ENCODE data around the gene PRKCG.
"Not testable (repeated sequence)": the region's sequence is repeated elsewhere in the genome, so short reads cannot be mapped to it uniquely, and the experiment has no call there.

Gene PRKCG

DNA sequence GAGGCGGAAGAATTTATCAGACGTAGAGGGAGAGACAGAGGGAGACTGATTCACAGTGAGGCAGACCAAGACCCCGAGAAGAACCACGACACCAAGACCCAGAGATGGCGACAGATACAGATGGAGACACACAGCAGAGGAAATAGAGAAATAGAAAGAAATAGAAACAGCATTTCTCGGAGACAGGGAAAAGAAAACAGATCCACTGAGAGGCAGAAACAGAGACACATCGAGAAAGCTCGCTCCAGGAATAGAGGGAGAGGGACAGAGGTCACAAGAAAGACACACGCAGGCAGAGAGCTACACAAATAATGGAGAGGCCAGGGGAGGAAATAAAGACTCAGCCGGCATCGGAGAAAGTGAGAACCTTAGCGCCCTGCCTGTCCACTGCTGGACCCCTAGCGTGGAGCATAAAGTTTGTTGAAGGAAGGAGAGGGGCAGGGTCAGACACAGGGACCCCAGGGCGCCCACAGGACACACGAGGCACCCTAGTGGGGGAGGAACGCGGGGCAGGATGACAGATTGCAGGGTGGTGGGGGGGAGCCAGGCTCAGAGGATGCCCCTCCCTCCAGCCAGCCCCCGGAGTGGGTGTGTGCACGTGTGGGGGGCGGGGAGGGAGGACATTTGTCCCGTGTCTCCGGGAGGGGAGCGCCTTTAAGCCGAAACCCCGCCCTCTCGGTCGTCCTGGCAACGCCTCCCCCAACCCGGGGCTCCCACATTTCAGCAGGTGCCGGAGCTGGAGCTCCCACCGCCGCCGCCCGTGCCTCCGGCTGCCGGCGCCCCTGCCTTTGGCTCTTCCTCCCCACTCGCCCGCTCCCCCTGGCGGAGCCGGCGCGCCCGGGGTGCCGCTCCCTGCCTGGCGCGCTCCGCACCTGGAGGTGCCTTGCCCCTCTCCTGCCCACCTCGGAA lies at the start of gene PRKCG:
TSS of gene PRKCG (plus strand) at position 716 of the 909 bp plus-strand sequence. CDS start 298 bp downstream, outside the sequence.
- DNase-seq (ENCODE audit: low spot score): peak; percentile 51

DNA sequence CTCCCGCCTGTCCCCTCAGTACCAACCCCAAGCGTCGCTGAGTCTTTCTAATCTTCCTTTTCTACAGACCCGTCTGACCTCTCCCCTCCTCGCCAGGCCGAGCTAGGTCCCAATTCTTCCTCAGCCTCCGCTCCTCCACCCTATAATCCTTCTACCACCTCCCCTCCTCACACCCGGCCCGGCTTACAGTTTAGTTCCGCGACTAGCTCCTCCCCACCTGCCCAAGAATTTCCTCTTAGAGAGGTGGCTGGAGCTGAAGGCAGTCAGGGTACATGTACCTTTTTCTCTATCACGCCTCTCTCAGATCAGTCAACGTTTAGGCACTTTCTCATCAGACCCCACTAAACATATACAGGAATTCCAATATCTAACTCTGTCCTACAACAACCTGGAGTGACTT lies 49.1 kb upstream of the PRKCG start:
- not testable (repeated sequence) for DNase-seq (ENCODE audit: low spot score)

DNA sequence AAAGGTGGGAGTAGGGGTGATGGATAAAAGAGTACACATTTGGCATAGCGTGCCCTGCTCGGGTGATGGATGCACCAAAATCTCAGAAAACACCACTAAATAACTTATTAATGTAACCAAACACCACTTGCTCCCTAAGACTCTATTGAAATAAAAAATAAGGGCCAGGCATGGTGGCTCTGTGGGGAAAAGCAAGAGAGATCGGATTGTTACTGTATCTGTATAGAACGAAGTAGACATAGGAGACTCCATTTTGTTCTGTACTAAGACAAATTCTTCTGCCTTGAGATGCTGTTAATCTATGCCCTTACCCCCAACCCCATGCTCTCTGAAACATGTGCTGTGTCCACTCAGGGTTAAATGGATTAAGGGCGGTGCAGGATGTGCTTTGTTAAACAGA lies 43.6 kb upstream of the PRKCG start:
- not testable (repeated sequence) for DNase-seq (ENCODE audit: low spot score)

DNA sequence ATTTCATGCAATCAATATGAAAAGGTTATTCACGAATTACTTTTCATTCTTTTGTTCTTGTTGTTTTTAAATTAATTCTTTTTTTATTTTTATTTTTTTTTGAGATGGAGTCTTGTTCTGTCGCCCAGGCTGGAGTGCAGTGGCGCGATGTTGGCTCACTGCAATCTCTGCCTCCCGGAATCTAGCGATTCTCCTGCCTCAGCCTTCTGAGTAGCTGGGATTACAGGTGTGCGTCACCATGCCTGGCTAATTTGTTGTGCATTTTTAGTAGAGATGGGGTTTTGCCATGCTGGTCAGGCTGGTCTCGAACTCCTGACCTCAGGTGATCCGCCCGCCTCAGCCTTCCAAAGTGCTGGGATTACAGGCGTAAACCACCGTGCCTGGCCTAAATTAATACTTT lies 41.8 kb upstream of the PRKCG start:
- not testable (repeated sequence) for DNase-seq (ENCODE audit: low spot score)

DNA sequence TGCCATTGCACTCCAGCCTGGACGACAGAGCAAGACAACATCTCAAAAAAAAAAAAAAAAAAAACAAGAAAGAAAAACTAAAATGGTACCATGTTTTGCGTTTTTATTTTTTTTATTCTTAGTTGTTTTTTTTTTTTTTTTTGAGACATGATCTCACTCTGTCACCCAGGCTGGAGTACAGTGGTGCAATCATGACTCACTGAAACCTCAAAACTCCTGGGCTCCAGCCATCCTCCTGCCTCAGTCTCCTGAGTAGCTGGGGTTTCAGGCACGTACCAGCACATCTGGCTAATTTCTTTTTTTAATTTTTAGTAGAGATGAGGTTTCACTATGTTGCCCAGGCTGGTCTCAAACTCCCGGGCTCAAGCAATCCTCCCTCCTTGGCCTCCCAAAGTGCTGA lies 41.1 kb upstream of the PRKCG start:
- not testable (repeated sequence) for DNase-seq (ENCODE audit: low spot score)

DNA sequence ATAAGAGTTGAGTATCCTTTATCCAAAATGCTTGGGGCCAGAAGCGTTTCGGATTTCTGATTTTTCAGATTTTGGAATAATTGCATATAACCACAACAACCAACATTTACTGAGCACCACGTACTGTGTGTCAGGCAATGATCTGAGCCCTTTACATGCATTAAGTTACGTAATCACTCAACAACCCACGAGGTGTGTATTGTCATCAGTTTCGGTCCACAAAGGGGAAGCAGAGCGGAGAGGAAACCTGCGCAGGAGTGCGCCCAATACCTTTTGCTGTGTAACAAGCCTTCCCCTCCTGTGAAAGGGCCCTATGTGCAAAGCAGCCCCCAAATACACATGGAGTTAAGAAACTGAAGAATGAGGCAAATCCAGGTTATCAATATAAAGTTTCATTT lies 37.1 kb upstream of the PRKCG start:
- no peak for DNase-seq (ENCODE audit: low spot score)

DNA sequence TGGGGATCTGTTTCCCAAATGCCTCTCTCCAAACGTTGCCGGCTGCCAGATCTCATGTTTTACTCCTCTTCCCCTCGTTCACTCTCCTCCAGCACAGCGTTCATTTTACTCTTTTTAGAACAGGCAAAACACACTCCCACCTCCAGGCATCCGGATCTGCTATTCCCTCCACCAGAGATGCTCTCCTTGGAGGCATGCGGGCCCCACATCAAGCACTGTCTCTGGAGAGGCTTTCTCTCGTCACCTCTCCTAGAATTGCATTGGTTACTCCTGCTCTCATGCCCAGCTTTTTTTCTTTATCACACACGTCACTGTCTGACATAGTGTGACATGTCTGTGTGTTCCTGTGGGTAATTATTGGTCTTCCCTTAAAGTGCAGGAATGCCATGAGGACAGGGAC lies 34.4 kb upstream of the PRKCG start:
- DNase-seq (ENCODE audit: low spot score): no peak

DNA sequence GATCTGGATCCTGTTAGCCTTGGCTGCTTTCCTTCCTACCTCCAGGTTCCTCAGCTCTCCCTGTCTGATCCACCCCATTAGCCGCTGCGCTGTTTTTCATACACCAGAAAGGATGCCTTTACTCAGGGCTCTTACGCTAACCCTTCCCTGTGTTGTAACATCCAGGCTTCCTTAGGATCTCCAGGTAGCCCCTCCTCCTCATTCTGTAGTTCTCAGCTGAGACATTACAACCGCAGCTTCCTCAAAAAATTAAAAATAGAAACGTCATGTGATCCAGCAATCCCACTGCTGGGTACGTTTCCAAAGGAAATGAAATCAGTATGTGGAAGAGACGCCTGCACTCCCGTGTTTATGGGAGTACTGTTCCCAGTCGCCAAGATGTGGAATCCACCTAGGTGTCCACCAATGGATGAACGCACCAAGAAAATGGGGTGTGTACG lies 32.7 kb upstream of the PRKCG start:
- no peak for DNase-seq (ENCODE audit: low spot score)

DNA sequence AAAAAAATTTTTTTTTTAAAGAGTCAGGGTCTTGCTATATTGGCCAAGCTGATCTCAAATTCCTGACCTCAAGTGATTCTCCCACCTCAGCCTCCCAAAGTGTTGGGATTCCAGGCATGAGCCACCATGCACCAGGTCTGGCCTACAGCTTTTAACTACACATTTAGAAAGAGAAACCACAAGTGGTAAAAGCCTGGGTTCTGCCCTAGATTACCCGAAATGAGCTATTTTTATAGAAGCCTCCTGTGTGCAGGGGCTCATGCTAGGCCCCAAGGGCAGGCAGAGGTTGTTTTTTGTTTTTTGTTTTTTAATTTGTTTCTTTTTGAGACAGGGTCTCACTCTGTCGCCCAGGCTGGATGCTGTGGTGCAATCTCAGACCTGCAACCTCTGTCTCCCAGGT lies 28.3 kb upstream of the PRKCG start:
- no peak for DNase-seq (ENCODE audit: low spot score)

DNA sequence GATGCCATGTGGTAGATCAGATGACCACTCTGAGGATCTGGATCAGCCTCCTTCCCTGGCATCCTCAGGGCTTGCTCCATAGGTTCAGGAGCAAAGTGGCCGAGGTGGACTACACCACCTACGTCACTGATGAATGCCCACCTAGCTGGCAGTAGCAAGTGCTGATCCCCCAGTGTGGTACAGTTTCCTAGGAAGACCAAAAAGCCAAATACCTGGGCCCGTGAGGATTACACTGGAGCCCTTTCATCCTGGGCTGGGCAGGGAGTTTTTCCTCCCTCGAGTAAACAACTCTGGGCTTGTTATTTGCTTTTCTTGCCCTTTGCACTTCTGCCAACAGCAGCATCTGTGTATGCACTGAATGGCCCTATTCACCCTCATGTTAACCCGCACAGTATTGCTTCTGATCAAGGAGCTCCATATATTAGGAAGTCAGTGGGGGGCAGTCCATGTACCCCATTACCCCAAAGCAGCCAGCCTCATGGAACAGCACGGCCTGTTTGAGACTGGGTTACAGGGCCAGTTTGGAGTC lies 17.6 kb upstream of the PRKCG start:
- no peak for DNase-seq (ENCODE audit: low spot score)

DNA sequence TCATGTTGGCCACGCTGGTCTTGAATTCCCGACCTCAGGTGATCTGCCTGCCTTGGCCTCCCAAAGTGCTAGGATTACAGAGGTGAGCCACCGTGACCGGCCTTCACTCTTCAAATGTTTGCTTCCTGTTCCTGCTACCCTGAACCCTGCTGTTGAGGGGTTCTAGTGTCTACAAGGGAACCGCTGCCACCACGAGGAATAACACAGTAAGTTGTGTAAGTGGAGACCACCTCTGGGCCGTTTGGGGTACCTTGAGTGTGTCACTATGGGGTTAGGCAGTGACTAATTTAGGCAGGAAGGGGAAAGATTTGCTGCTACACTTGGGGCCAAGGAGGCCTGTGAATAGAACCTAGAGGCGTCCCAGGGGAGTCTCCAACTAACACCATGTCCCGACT lies 16.5 kb upstream of the PRKCG start:
- DNase-seq (ENCODE audit: low spot score): peak; percentile 48

DNA sequence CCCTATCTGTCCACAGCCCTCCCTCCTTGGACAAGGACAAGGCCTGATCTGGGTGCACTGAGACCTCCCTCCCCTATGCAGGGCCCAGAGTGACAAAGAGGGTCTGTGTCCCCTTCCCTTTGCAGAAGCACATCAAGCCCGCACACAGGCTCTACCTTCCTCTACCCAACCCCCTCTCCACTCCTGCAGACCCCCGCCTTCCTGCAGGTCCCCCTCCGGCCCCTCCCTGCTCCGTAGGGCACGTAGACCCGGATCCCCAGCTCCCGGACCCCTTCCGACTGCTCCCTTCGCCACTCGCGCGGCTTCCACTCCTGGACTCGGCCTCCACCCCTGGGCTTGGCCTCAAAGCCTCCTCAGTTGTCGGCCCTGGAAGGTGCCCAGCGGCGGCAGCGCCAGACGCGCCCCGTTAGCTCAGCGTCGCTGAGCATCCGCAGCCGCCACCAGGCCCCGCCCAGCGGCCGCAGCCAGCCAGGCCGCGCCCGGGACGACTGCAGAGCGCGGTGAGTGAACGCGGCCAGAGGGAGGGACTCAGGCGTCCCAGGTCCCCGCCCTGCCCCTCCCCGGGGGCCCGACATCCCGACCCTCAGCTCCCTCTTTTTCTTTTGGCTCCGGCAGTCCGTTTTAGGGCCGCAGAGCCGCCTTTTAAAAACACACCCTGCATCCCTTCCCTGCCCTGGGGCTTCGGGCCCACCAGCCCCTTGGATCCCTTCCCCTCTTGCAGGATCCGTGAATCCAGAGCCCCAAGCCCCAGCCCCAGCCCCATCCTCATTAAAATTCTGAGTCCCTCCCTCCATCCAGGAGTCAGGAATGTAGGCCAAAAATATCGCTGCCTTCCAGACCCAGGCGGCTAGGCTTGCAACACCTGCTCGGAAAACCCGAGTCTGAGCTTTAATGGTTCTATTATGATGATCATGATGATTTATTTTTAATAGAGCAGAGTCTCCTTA lies 15.8 kb upstream of the PRKCG start:
- DNase-seq (ENCODE audit: low spot score): peak; percentile 81

DNA sequence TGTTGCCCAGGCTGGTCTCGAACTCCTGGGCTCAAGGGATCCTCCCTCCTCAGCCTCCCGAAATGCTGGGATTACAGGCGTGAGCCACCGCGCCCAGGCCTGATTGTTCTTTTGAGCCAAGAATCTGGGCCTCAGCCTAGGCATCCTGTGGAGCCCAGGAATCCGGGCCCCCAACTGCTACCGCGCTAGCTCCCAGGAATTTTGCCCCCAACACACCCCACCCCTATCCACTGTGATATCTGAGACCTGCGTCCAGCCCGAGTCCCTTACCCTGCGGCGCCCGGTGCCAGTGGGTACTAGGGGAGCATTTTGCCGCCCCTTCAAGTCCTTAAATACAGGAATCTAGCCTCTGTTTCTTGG lies 15.2 kb upstream of the PRKCG start:
- no peak for DNase-seq (ENCODE audit: low spot score)

DNA sequence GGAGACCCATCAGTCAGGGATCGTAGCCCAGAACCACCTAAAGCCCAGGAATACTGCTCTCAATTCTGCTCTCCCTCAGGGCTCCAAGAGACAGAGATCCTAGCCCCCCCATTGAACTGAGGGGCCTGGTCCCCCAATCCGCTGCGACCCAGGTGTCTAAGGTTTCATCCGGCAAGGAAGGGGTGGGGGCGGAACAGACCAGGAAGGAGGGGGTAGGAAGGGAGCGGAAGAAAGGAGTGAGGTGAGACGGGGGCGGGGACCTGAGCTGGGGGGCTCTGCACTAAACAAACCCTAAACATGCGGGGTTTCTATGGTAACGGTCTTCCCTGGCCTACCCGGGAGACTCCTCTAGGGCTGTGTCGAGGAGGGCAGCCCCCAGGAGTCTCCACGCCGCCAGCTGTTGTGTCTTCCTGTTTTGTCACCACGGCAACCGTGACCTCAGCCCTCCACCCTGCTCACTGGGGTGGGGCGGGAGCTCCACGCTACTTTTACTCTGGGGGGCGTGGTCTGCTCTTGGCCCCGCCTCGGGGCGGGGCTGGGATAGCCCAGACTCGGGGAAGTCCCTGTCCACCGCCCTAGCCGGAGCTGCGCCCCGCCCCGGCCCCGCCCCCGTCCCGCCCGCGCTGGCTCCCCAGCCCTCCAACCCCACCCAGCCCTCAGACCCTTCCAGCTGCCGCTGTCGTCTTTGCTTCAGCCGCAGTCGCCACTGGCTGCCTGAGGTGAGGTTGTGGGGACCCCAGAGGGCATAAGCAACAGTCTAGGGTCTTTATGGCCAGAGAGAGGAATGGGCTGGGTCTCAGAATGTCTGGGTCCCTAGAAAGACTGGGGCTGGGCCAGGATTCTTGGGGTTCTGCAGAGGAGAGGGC lies 14.5 kb upstream of the PRKCG start, which contains the start of gene MYADM:
TSS of gene MYADM (plus strand) at position 659 of the 866 bp plus-strand sequence. CDS start 5,647 bp downstream, outside the sequence.
- DNase-seq (ENCODE audit: low spot score): peak; percentile 100

DNA sequence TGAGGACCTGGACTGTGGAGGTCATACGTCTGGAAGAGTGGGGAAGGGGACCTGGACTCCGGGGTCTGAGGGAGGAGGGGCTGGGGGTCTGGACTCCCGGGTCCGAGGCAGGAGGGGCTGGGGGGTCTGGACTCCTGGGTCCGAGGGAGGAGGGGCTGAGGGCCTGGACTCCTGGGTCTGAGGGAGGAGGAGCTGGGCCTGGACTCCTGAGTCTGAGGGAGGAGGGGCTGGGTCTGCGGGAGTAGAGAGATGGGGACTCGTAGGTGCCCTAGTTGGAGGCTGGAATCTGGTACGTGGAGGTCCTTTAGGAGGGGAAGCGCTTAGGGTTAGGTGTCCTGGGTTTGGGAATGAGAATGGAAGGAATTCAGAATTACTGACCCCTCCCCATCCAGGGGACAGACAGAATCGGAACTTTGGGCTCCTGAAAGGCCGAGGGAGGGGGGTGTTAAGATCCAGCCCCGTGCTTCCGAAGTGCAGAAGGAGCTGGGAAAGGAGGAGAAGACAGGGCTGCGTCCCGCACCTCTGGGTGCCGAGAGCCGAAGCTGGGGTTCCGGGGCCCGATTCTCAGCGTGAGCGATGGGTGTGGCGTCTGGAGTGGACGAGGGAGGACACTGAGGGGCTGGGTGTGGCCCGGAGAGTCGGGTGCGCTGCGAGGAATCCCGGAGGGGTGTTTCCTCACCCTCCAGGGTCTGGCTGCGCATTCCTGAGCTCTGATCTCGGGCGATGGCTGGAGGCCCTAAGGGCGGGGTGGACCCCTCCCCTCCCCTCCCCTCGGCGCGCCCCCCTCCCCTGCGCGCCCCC lies 13.7 kb upstream of the PRKCG start:
- DNase-seq (ENCODE audit: low spot score): peak; percentile 57

DNA sequence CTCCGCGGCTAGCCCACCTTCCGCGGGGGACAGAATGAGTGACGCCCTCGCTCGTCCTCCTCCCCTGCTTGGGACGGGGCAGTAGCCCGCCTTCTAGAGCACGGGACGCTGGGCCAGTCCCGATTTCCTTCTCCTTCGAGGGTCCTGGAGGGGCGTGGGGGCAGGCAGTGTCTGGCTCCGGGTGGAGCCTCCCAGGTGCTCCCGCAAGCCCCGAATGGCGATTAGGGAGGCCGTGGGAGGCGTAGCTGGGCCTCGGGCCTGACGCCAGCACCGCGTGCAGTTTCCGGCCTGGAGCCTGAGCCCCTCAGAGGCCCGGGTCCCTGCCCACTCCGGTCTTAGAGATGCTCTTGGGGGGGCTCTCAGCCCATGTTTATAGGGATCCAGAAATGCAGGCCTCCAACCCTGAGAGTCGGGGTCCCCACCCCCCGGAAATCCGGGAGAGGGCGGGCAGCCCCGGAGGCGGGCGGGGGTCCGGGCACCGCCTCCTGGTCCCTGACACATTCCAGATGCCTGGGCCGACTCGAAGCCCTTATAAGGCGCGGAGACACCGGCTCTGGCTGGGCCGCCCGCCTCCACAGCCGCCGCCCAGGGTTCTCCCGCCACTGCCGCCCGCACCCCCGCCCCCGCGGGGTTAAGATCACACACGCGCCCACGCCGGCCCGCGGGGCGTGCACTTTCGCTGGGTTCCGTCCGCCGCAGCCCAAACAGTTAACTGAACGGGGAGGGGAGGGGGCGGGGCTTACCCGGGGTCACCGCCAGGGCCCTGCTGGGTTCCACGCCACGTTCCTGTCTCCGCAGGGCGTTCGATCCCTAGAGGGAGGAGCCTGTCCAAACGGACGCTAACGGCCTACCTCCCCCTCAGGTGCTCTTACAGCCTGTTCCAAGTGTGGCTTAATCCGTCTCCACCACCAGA lies 12.8 kb upstream of the PRKCG start:
- peak; percentile 92 for DNase-seq (ENCODE audit: low spot score)

DNA sequence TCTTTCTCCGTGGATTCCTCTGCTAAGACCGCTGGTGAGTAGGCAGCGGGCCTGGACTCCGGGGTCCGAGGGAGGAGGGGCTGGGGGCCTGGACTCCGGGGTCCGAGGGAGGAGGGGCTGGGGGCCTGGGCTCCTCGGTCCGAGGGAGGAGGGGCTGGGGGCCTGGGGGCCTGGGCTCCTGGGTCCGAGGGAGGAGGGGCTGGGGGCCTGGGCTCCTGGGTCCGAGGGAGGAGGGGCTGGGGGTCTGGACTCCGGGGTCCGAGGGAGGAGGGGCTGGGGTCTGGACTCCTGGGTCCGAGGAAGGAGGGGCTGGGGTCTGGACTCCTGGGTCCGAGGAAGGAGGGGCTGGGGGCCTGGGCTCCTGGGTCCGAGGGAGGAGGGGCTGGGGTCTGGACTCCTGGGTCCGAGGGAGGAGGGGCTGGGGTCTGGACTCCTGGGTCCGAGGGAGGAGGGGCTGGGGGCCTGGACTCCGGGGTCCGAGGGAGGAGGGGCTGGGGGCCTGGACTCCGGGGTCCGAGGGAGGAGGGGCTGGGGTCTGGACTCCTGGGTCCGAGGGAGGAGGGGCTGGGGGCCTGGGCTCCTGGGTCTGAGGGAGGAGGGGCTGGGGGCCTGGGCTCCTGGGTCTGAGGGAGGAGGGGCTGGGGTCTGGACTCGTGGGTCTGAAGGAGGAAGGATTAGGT lies 12.1 kb upstream of the PRKCG start:
- not testable (repeated sequence) for DNase-seq (ENCODE audit: low spot score)

DNA sequence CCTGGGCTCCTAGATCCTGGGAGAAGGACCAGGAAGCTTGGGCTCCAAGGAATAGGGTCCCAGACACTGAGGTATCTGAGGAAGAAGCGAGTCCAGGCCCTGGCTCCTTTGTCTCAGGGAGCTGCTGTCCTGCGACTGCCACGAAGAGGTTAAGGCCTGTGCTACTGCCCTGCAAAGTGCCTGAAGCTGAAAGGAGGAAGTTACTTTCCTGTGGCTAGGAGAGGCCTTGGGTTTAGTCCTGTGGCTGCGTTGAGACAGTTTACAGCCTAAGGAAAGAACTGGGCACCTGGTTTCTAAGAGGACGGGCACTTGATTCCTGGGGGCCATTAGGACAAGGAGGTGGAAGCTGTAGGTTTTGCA lies 11.5 kb upstream of the PRKCG start:
- no peak for DNase-seq (ENCODE audit: low spot score)

DNA sequence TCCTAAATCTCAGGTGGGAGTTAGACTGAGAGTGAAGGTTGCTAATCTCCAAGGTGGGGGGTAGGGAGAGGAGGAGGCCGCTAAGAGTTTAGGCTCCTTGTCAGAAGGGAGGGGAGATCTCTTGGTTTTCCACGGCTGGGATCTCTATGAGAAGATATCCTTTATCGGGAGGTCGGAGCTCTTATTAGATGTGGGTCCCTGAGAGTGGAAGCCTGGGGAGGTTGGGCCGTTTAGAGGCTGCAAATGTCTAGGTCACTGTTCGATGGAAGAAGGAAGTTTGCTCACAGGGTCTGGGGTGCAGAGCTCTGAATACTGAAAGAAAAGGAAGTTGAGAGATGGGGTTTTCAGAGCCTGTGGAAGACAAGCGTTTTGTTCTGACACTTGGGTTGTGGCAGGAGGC lies 10.5 kb upstream of the PRKCG start:
- DNase-seq (ENCODE audit: low spot score): no peak

Data from CD4-positive, alpha-beta T cell treated with Interleukin-15 for 4 hours (primary cell).